T-helper 1 cell treated with Interleukin-12 subunit alpha and Interleukin-12 subunit beta and Interleukin-4 antibody, amounts not matched to agents 30 μg/mL and 1 μg/mL, for 36 hours (primary cell): ENCODE measurements around the gene CRELD2.

ENCODE experiments used
- H3K27ac Mint-ChIP-seq: one replicate; pipeline ENCODE4 v1.8.0; 2021; ENCODE audit warnings: mild to moderate bottlenecking, mixed read lengths
- H3K27me3 Mint-ChIP-seq: one replicate; pipeline ENCODE4 v1.8.0; 2021; ENCODE audit warnings: low read depth, mixed read lengths
- H3K36me3 Mint-ChIP-seq: one replicate; pipeline ENCODE4 v1.8.0; 2021; ENCODE audit warnings: low read depth, mixed read lengths
- H3K4me1 Mint-ChIP-seq: one replicate; pipeline ENCODE4 v1.8.0; 2021; ENCODE audit warnings: low read depth, mixed read lengths
- H3K4me3 Mint-ChIP-seq: one replicate; pipeline ENCODE4 v1.8.0; 2021; ENCODE audit warnings: mild to moderate bottlenecking, moderate library complexity, mixed read lengths
- H3K9me3 Mint-ChIP-seq: one replicate; pipeline ENCODE4 v1.8.0; 2021; ENCODE audit warnings: mixed read lengths

CRELD2 gene

DNA sequence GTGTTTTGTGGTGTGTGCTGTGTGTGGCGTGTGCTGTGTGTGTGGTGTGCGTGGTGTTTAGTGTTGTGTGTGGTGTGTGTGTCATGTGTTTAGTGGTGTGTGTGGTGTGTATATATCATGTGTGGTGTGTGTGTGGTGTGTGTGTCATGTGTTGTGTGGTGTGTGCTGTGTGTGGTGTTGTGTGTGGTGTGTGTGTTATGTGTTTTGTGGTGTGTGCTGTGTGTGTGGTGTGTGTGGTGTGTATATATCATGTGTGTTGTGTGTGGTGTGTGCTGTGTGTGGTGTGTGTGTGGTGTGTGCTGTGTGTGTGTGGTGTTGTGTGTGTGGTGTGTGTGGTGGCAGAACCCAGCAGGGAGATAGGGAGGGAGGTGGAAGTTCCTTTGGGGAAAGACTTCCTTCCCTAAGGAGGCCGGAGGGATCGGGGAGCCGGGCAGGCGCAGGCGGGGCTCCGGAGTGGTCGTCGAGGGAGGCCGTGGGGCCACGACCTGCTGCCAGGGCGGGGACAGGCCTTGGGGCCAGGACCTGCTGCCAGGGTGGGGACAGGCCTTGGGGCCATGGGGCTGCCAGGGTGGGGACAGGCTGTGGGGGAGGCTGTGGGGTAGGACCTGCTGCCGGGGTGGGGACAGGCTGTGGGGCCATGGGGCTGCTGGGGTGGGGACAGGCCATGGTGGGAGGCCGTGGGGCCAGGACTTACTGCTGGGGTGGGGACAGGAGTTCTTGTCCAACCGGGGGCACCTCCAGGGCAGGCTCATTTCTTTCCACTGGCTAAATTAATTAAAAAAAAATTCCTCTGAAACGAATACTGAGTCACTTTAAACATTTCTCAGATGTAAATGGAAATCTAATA, 57.3 kb downstream of the CRELD2 start:
- Mint-ChIP-seq H3K27ac (peak overlapping the region; percentile 82), H3K4me3 (peak overlapping the region; percentile 32), H3K27me3 (peaks cover 8% of the 10 kb centered on the region), H3K4me1 (peaks cover 23% of the 10 kb centered on the region), H3K36me3 (peaks cover 11% of the 10 kb centered on the region), H3K9me3 (peaks cover 10% of the 10 kb centered on the region)

DNA sequence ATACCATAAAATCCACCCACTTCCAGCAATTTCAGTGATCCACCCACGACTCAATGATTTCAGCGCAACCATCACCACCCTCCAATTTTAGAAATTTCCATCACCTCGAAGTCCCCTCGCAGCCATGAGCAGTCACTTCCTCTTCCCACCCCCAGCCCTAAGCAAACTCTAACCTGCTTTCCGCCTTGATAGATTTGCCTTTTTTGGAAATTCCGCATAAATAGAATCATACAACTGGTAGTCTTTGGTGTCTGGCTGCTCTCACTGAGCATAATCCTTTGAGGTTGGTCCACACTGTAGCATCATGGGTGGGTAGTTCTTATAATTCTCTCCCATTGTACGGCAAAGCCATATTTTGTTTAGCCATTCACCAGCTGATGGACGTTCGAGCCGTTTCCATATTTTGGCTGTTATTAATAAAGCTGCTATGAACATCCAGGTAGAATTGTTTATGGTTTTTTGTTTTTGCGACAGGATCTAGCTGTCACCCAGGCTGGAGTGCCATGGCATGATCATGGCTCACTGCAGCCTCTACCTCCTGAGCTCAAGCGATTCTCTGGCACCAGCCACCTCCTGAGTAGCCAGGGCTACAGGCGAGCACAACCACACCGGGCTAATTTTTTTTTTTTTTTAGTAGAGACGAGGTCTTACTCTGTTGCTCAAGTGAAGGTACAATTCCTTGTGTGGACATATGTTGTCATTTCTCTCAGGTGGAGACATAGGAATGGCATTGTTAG, 58.2 kb downstream of the CRELD2 start:
- Mint-ChIP-seq H3K4me1 (peaks cover 20% of the 10 kb centered on the region), H3K4me3 (no peak overlapping the region), H3K36me3 (peaks cover 13% of the 10 kb centered on the region), H3K9me3 (peaks cover 13% of the 10 kb centered on the region), H3K27ac (peak overlapping the region; percentile 80), H3K27me3 (peaks cover 10% of the 10 kb centered on the region)
